GM12878 (cell line): ENCODE measurements around the gene MIGA2. TPM values are rescaled to one million over a fixed set of nuclear protein-coding genes. Genes with fewer than 3 reads are reported as not detected.

ENCODE experiments used
- ATAC-seq: fragments of 200-7000 bp; cut with Tn5 transposase; 3 replicates; pipeline ENCODE4 v1.9.1; 2020; ENCODE audit warnings: mild to moderate bottlenecking, moderate library complexity
- BruUV-seq: library from RNA; stranded (reverse); fragments of 400-500 nt; replicated peaks from 2 replicates; lab custom pipeline; 2021; lab: Mats Ljungman, UMichigan
- CTCF ChIA-PET: fragments of 300-600 bp; sonication (Branson Sonifier 250); formaldehyde crosslinking; extraction: SDS; loops from one replicate; lab custom pipeline; 2021; ENCODE audit warnings: inconsistent platforms; lab: Yijun Ruan, JAX
- POLR2A ChIA-PET: fragments of 350-600 bp; formaldehyde crosslinking; extraction: SDS; loops from one replicate; lab custom pipeline; 2021; ENCODE audit warnings: inconsistent platforms; lab: Charles Lee
- RAD21 ChIA-PET: fragments of 300-600 bp; sonication (Branson Sonifier 250); formaldehyde crosslinking; loops from one replicate; lab custom pipeline; 2023; ENCODE audit warnings: antibody characterized with exemption; ENCODE audit not compliant: unreplicated experiment; lab: Charles Lee
- SMC1A ChIA-PET: fragments of 300-600 bp; sonication (Branson Sonifier 250); formaldehyde crosslinking; loops from one replicate; lab custom pipeline; 2023; ENCODE audit not compliant: unreplicated experiment, uncharacterized antibody; lab: Charles Lee
- DNase-seq: peaks from one replicate; pipeline ENCODE4 v3.0.0-alpha.2; 2011; ENCODE audit warnings: low read depth, low spot score
- FAIRE-seq: peaks from 3 replicates; lab custom pipeline; 2011; peaks lifted over from hg19 to GRCh38; lab: Jason Lieb, UNC
- H2AFZ ChIP-seq: 2 replicates; pipeline ENCODE4 v1.6.0; 2011; ENCODE audit warnings: low read depth, low read length, control low read depth; ENCODE audit not compliant: control insufficient read depth
- H3K27ac ChIP-seq: 2 replicates; pipeline ENCODE4 v1.5.1; 2011; ENCODE audit warnings: control low read depth; ENCODE audit not compliant: control insufficient read depth, insufficient read depth
- H3K27me3 ChIP-seq, 2 experiments: replicated peaks in 1 of 2; 2 replicates each; pipeline versions ENCODE4 v1.6.0 to v1.6.1; 2011; ENCODE audit warnings: low read length in 1 of 2; ENCODE audit not compliant: control insufficient read depth in 2 of 2, insufficient read depth in 2 of 2
- H3K36me3 ChIP-seq, 2 experiments: 2 replicates each; pipeline ENCODE4 v1.5.1; 2011; ENCODE audit warnings: low read length in 1 of 2; ENCODE audit not compliant: control insufficient read depth in 2 of 2, insufficient read depth in 2 of 2
- H3K4me1 ChIP-seq: 2 replicates; pipeline ENCODE4 v1.6.1; 2011; ENCODE audit warnings: mild to moderate bottlenecking, low read length, moderate library complexity, mixed read lengths; ENCODE audit not compliant: control insufficient read depth, insufficient read depth
- H3K4me2 ChIP-seq: 2 replicates; pipeline ENCODE4 v1.6.0; 2011; ENCODE audit warnings: control low read depth; ENCODE audit not compliant: control insufficient read depth, insufficient read depth
- H3K4me3 ChIP-seq: fragments of 200-600 bp; sonication (generic); 2 replicates; pipeline ENCODE4 v1.5.1; 2016
- H3K79me2 ChIP-seq: 2 replicates; pipeline ENCODE4 v1.6.0; 2011; ENCODE audit warnings: low read length; ENCODE audit not compliant: control insufficient read depth, insufficient read depth
- H3K9ac ChIP-seq: 2 replicates; pipeline ENCODE4 v1.8.0; 2011; ENCODE audit warnings: low read length, control low read depth, mixed read lengths; ENCODE audit not compliant: control insufficient read depth, insufficient read depth
- H3K9me3 ChIP-seq: replicated peaks from 3 replicates; pipeline ENCODE4 v1.5.1; 2011; ENCODE audit warnings: mild to moderate bottlenecking, low read length; ENCODE audit not compliant: control insufficient read depth, insufficient read depth
- H4K20me1 ChIP-seq: 2 replicates; pipeline ENCODE4 v1.6.0; 2011; ENCODE audit not compliant: control insufficient read depth, insufficient read depth
- BRCA1 ChIP-seq: IDR thresholded peaks from 2 replicates; pipeline ENCODE4 v1.6.1; 2011; ENCODE audit warnings: low read depth, low read length, improper control_type of control experiment
- CEBPB ChIP-seq, 2 experiments: fragments of 150-350 bp in 1 of 2; IDR thresholded peaks; 2 replicates each; pipeline ENCODE4 v1.6.1; 2012 to 2014; ENCODE audit warnings: low read depth in 2 of 2, low read length in 2 of 2, borderline replicate concordance in 1 of 2, inconsistent platforms in 1 of 2
- CREM ChIP-seq: IDR thresholded peaks from 2 replicates; pipeline ENCODE4 v1.6.1; 2014; ENCODE audit warnings: antibody characterized with exemption, low read depth
- FOS ChIP-seq: IDR thresholded peaks from 3 replicates; pipeline ENCODE4 v1.6.1; 2011; ENCODE audit warnings: borderline replicate concordance; ENCODE audit not compliant: insufficient read length; ENCODE audit errors: extremely low read depth
- JUNB ChIP-seq: IDR thresholded peaks from 2 replicates; pipeline ENCODE4 v1.6.1; 2016; ENCODE audit warnings: antibody characterized with exemption, mild to moderate bottlenecking
- MYB ChIP-seq: fragments of 150-350 bp; IDR thresholded peaks from 2 replicates; pipeline ENCODE4 v1.6.1; 2014; ENCODE audit warnings: mild to moderate bottlenecking, low read depth, low read length, borderline replicate concordance
- RBBP5 ChIP-seq: fragments of 200-600 bp; sonication (generic); conservative IDR thresholded peaks from 2 replicates; pipeline ENCODE4 v1.6.1; 2016
- TCF7 ChIP-seq: IDR thresholded peaks from 2 replicates; pipeline ENCODE4 v1.6.1; 2014; ENCODE audit warnings: antibody characterized with exemption, borderline replicate concordance
- ZNF274 ChIP-seq: IDR thresholded peaks from one replicate; pipeline ENCODE4 v1.8.0; 2011; ENCODE audit not compliant: insufficient read length, insufficient read depth
- WGBS: methylation state at CpG from one replicate; pipeline ENCODE4 v1.1.6; 2016; ENCODE audit warnings: low lambda C conversion rate; ENCODE audit not compliant: insufficient replicate concordance, insufficient coverage; ENCODE audit errors: missing lambda C conversion rate; 5-methylcytosine and 5-hydroxymethylcytosine counted together
- in situ Hi-C: fragments of 300-500 bp; cut with MboI; formaldehyde crosslinking; loops from 9 replicates; pipeline ENCODE4 v1.14.3; 2018; ENCODE audit warnings: mixed read lengths
- intact Hi-C: fragments of 100-400 bp; cut with micrococcal nuclease; formaldehyde crosslinking; loops from one replicate; pipeline ENCODE4 v1.14.2; 2022; ENCODE audit not compliant: unreplicated experiment
- polyA plus RNA-seq, 11 experiments: library from polyadenylated mRNA; depleted of rRNA in 4 of 11; unstranded in 6 of 11; stranded (reverse) in 5 of 11; fragments of >200 nt; fragmentation: Nextera tagmentation in 4 of 11; fragmentation: Illumina TruSeq in 1 of 11; extraction: Ambion mirVana in 4 of 11; extraction: Trizol in 1 of 11; gene quantifications; 1 replicate in 1 of 11; 2 replicates in 10 of 11; pipeline versions ENCODE4 v1.2.1 to v1.2.3, GENCODE V29; 2011 to 2016; ENCODE audit warnings: inconsistent platforms in 2 of 11, missing spikeins in 2 of 11, low read depth in 1 of 11
- total RNA-seq, 4 experiments: library from RNA; depleted of rRNA in 3 of 4; stranded (reverse); fragments of >200 nt in 3 of 4; fragmentation: Illumina TruSeq in 1 of 4; extraction: Trizol in 1 of 4; gene quantifications; 2 replicates each; pipeline versions ENCODE4 v1.2.1 to v1.2.3, GENCODE V29; 2013 to 2021
- TF ChIP-seq, protein P1 (sequence below): fragments of 450-650 bp; conservative IDR thresholded peaks from 2 replicates; pipeline ENCODE4 v1.6.1; 2017; ENCODE audit warnings: mild to moderate bottlenecking, moderate library complexity

MIGA2 gene
- total and polyA plus RNA-seq, 10 of the 15 experiments (the other 5 are each of a cell fraction or from before 2014, with no cell fraction given), result 0.14 to 31.0 (median 12.7) TPM

DNA sequence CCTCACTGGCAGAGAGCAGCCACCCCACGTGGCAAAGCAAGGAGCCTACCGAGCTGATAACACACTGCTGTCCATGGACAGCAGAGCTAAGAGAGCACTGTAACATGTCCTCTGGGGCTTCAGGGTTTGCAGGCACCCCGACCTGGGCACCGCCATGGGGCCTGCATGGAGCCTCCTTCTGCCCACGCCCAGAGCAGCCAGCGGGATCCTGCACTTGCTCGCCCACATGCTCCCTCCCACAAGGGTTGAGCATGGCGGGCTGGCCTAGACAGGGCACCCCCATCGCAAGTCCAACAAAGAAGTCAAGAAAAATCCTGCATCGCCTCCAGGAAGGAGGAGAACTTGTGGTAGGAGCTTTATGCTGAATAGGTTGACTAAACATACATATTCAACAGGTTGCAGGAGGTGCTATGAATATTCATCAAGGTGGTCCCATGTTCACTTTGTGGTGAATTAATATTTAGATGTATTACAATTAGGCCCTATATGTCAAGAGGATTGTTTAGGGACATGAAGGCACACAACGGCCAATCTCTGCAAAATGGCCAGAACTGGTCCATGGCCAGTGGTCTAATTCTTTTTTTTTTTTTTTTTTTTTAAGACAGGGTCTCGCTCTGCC, 3.8 kb upstream of the MIGA2 start:
- intact Hi-C loops, result no loop called here
- peaks cover 12% of the 10 kb centered on the region for H3K79me2 ChIP-seq
- H3K27ac ChIP-seq, result no peak overlapping the region
- peaks cover 9% of the 10 kb centered on the region for H3K4me1 ChIP-seq
- CTCF ChIA-PET, result no interaction called here
- TF ChIP-seq JUNB, result no peak
- TF ChIP-seq CEBPB (IDR thresholded peaks at IDR 0.05; ENCODE audit: borderline replicate concordance in 1 of 2, low read depth in 2 of 2, low read length in 2 of 2), result no peak
- no peak for TF ChIP-seq CREM
- TF ChIP-seq TCF7, result no peak
- no peak for TF ChIP-seq RBBP5
- no peak for TF ChIP-seq FOS
- TF ChIP-seq BRCA1, result no peak
- BruUV-seq, result no TSS peak
- RAD21 ChIA-PET, result no interaction called here
- no peak overlapping the region for H2AFZ ChIP-seq
- H3K4me2 ChIP-seq, result no peak overlapping the region
- no peaks in the 10 kb centered on the region for H3K9me3 ChIP-seq
- no peak for DNase-seq
- H3K4me3 ChIP-seq, result no peak overlapping the region
- POLR2A ChIA-PET, result no interaction called here
- H3K27me3 ChIP-seq, result no peaks in the 10 kb centered on the region
- ATAC-seq, result no peak
- FAIRE-seq, result no peak
- SMC1A ChIA-PET, result no interaction called here
- in situ Hi-C loops, result no loop called here
- H4K20me1 ChIP-seq, result no peaks in the 10 kb centered on the region
- no peak overlapping the region for H3K9ac ChIP-seq
- no peaks in the 10 kb centered on the region for H3K36me3 ChIP-seq
- WGBS, result 50% methylated on average over 12 of the region's 12 CpGs

DNA sequence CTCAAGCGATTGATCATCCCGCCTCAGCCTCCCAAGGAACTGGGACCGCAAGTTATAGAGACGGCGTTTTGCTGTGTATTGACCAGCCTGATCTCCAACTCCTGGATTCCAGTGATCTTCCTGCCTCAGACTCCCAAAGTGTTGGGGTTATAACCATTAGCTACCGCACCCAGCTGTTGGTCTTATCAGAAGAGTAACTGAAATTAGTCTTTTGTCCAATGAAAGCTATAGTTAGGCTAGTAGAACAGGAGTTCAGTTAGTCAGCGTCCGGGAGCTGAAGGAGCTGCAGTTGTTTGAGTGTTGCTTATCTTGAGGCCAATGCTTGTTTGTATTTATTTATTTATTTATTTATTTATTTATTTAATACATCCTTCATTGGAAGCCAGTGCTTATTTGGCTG, 3.2 kb upstream of the MIGA2 start:
- TF ChIP-seq, protein P1, sequence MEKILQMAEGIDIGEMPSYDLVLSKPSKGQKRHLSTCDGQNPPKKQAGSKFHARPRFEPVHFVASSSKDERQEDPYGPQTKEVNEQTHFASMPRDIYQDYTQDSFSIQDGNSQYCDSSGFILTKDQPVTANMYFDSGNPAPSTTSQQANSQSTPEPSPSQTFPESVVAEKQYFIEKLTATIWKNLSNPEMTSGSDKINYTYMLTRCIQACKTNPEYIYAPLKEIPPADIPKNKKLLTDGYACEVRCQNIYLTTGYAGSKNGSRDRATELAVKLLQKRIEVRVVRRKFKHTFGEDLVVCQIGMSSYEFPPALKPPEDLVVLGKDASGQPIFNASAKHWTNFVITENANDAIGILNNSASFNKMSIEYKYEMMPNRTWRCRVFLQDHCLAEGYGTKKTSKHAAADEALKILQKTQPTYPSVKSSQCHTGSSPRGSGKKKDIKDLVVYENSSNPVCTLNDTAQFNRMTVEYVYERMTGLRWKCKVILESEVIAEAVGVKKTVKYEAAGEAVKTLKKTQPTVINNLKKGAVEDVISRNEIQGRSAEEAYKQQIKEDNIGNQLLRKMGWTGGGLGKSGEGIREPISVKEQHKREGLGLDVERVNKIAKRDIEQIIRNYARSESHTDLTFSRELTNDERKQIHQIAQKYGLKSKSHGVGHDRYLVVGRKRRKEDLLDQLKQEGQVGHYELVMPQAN, result no peak
- no peak for TF ChIP-seq ZNF274
- no peak for TF ChIP-seq MYB
- TF ChIP-seq, all 136 proteins: peak for 0
- no peak for FAIRE-seq

More for the DNA sequence above, 3.2 kb upstream of the MIGA2 start:
- ChIA-PET CTCF (no interaction called here), POLR2A (no interaction called here), RAD21 (interaction anchor here (0.7 kb wide), 1 partner anchor 12 kb away, joined by 3 read pairs; no protein-coding TSS in a partner anchor), SMC1A (no interaction called here)
- no peak overlapping the region for H3K27ac ChIP-seq
- H3K79me2 ChIP-seq, result peaks cover 14% of the 10 kb centered on the region
- H3K4me2 ChIP-seq, result no peak overlapping the region
- no peaks in the 10 kb centered on the region for H3K36me3 ChIP-seq
- BruUV-seq, result no TSS peak
- peaks cover 14% of the 10 kb centered on the region for H3K4me1 ChIP-seq
- intact Hi-C loops (no loop called here), in situ Hi-C loops (no loop called here)
- ATAC-seq (no peak), DNase-seq (no peak)
- H4K20me1 ChIP-seq, result no peaks in the 10 kb centered on the region
- H3K9ac ChIP-seq, result no peak overlapping the region
- no peaks in the 10 kb centered on the region for H3K27me3 ChIP-seq
- 87% methylated on average over 8 of the region's 8 CpGs for WGBS
- no peak overlapping the region for H3K4me3 ChIP-seq
- no peaks in the 10 kb centered on the region for H3K9me3 ChIP-seq
- H2AFZ ChIP-seq, result no peak overlapping the region
